ENCODE measurements around the gene ACBD5.
"Not testable (repeated sequence)": the region's sequence is repeated elsewhere in the genome, so short reads cannot be mapped to it uniquely, and the experiment has no call there.

The ACBD5 gene

GRCh38 chr10:27240212-27241009, at the start of gene ACBD5:
Gene ACBD5, minus strand, starts transcription at chr10:27240797. Its CDS starts 109 bp downstream, at chr10:27240688.
- DNase-seq (ENCODE audit: low spot score) = peak; percentile 70
- FAIRE-seq = no peak

GRCh38 chr10:27285093-27285492, 44.5 kb upstream of the ACBD5 start:
- DNase-seq (ENCODE audit: low spot score) = no peak
- no peak for FAIRE-seq

GRCh38 chr10:27276581-27276980, 36.0 kb upstream of the ACBD5 start:
- no peak for FAIRE-seq
- no peak for DNase-seq (ENCODE audit: low spot score)

GRCh38 chr10:27266025-27266424, 25.4 kb upstream of the ACBD5 start:
- FAIRE-seq; DNase-seq (ENCODE audit: low spot score): not testable (repeated sequence)

GRCh38 chr10:27262788-27263187, 22.2 kb upstream of the ACBD5 start:
- not testable (repeated sequence) for FAIRE-seq; DNase-seq (ENCODE audit: low spot score)

- DNase-seq (ENCODE audit: low spot score) (no peak), FAIRE-seq (no peak)
These were observed 18.5 kb upstream of the ACBD5 start for GRCh38 chr10:27258838-27259812.

- no peak for FAIRE-seq
- DNase-seq (ENCODE audit: low spot score) = no peak
These were observed 17.9 kb upstream of the ACBD5 start for GRCh38 chr10:27258492-27258837.

- FAIRE-seq (no peak), DNase-seq (ENCODE audit: low spot score) (no peak)
These were observed 15.9 kb upstream of the ACBD5 start for GRCh38 chr10:27256299-27257189.

- DNase-seq (ENCODE audit: low spot score) (no peak), FAIRE-seq (no peak)
These were observed 13.0 kb upstream of the ACBD5 start for GRCh38 chr10:27253576-27253975.

GRCh38 chr10:27252267-27253000, 11.8 kb upstream of the ACBD5 start:
- DNase-seq (ENCODE audit: low spot score) (no peak), FAIRE-seq (no peak)

GRCh38 chr10:27251554-27251953, 11.0 kb upstream of the ACBD5 start:
- DNase-seq (ENCODE audit: low spot score) (no peak), FAIRE-seq (no peak)

- no peak for DNase-seq (ENCODE audit: low spot score)
- FAIRE-seq = no peak
These were observed 7.6 kb upstream of the ACBD5 start for GRCh38 chr10:27248215-27248614.

GRCh38 chr10:27247441-27247840, 6.8 kb upstream of the ACBD5 start:
- no peak for FAIRE-seq

GRCh38 chr10:27247006-27247405, 6.4 kb upstream of the ACBD5 start:
- no peak for DNase-seq (ENCODE audit: low spot score)
- no peak for FAIRE-seq

More at GRCh38 chr10:27247441-27247840, 6.8 kb upstream of the ACBD5 start:
- no peak for DNase-seq (ENCODE audit: low spot score)

- FAIRE-seq = no peak
- DNase-seq (ENCODE audit: low spot score) = no peak
These were observed 5.2 kb upstream of the ACBD5 start for GRCh38 chr10:27245836-27246235.

GRCh38 chr10:27244976-27245375, 4.4 kb upstream of the ACBD5 start:
- FAIRE-seq (no peak), DNase-seq (ENCODE audit: low spot score) (no peak)

GRCh38 chr10:27242951-27243551, 2.5 kb upstream of the ACBD5 start:
- peak; percentile 62 for DNase-seq (ENCODE audit: low spot score)
- peak; percentile 55 for FAIRE-seq

GRCh38 chr10:27242473-27242950, 1.9 kb upstream of the ACBD5 start:
- FAIRE-seq = no peak
- no peak for DNase-seq (ENCODE audit: low spot score)

- DNase-seq (ENCODE audit: low spot score) (peak; percentile 90), FAIRE-seq (peak; percentile 9)
These were observed 1.3 kb upstream of the ACBD5 start for GRCh38 chr10:27241652-27242472.
